DOHH2 (cell line): Measurements from ENCODE around the gene FAM89B.

Source experiments
- EZH2phosphoT487 ChIP-seq: fragments of 200-600 bp; sonication (generic); IDR thresholded peaks from 2 replicates; pipeline ENCODE4 v1.6.1; 2017; ENCODE audit warnings: borderline replicate concordance, mild to moderate bottlenecking, antibody characterized with exemption, low read length, moderate library complexity, mixed read lengths
- TF ChIP-seq, protein P1 (sequence below): fragments of 200-600 bp; sonication (generic); IDR thresholded peaks from one replicate; pipeline ENCODE4 v1.5.1; 2014; ENCODE audit warnings: antibody characterized with exemption, mild to moderate bottlenecking, low read depth, low read length; ENCODE audit not compliant: poor library complexity, severe bottlenecking

DNA sequence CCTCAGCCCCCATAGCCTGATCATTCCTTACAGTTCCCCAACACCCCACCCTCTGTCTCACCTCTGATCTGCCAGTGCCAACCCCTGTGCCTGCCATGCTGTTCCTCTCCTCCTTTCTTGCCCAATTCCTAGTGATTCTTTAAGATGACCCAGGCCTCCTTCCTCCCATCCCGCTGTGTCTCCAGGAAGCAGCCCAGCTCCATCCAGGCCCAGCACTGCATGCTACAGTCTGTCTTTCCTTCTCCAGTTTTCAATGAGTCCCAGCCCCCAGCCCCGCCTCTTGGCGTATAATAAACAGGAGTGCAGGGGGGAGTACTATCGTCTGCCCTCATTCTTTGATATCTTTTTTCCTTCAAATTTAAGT, 26.5 kb upstream of the FAM89B start:
- TF ChIP-seq, protein P1, sequence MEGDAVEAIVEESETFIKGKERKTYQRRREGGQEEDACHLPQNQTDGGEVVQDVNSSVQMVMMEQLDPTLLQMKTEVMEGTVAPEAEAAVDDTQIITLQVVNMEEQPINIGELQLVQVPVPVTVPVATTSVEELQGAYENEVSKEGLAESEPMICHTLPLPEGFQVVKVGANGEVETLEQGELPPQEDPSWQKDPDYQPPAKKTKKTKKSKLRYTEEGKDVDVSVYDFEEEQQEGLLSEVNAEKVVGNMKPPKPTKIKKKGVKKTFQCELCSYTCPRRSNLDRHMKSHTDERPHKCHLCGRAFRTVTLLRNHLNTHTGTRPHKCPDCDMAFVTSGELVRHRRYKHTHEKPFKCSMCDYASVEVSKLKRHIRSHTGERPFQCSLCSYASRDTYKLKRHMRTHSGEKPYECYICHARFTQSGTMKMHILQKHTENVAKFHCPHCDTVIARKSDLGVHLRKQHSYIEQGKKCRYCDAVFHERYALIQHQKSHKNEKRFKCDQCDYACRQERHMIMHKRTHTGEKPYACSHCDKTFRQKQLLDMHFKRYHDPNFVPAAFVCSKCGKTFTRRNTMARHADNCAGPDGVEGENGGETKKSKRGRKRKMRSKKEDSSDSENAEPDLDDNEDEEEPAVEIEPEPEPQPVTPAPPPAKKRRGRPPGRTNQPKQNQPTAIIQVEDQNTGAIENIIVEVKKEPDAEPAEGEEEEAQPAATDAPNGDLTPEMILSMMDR: no peak
- TF ChIP-seq EZH2phosphoT487: no peak
